OCI-LY3 (cell line): Measurements from ENCODE around the gene GGPS1.

Source experiments
- H2AFZ ChIP-seq: fragments of 200-600, 300-600 bp; shearing (Covaris generic); 2 replicates; pipeline ENCODE4 v1.6.0; 2014; ENCODE audit warnings: antibody characterized with exemption, low read depth, low read length
- H3K27ac ChIP-seq: fragments of 200-600, 300-600 bp; sonication (generic); 2 replicates; pipeline ENCODE4 v1.5.1; 2014; ENCODE audit warnings: mild to moderate bottlenecking, low read length, moderate library complexity, mixed read lengths
- H3K27me3 ChIP-seq: fragments of 200-600, 300-600 bp; sonication (generic); 2 replicates; pipeline ENCODE4 v1.6.1; 2014; ENCODE audit warnings: low read depth, low read length, mixed read lengths
- H3K36me3 ChIP-seq: fragments of 200-600, 300-600 bp; sonication (generic); replicated peaks from 2 replicates; pipeline ENCODE3; 2014; ENCODE audit warnings: low read depth, low read length, mixed read lengths
- H3K4me1 ChIP-seq: fragments of 300-600, 200-600 bp; sonication (generic); 2 replicates; pipeline ENCODE4 v1.6.1; 2014; ENCODE audit warnings: low read length, mixed read lengths
- H3K4me2 ChIP-seq: fragments of 200-600, 300-600 bp; sonication (generic); 2 replicates; pipeline ENCODE4 v1.6.1; 2014; ENCODE audit warnings: low read length, mixed read lengths
- H3K4me3 ChIP-seq: fragments of 300-600, 200-600 bp; sonication (generic); 2 replicates; pipeline ENCODE4 v1.5.1; 2014; ENCODE audit warnings: antibody characterized with exemption, mild to moderate bottlenecking, low read length, moderate library complexity
- H3K79me2 ChIP-seq: fragments of 300-600, 200-600 bp; shearing (Covaris generic); 2 replicates; pipeline ENCODE4 v1.6.1; 2014; ENCODE audit warnings: mild to moderate bottlenecking, low read length, mixed read lengths
- H3K9ac ChIP-seq: fragments of 300-600, 200-600 bp; shearing (Covaris generic); 2 replicates; pipeline ENCODE4 v1.6.0; 2014; ENCODE audit warnings: mild to moderate bottlenecking, low read length, moderate library complexity
- H3K9me3 ChIP-seq: fragments of 200-600, 300-600 bp; shearing (Covaris generic); 2 replicates; pipeline ENCODE4 v1.6.1; 2014; ENCODE audit warnings: low read length, mixed read lengths; ENCODE audit not compliant: insufficient read depth
- H4K20me1 ChIP-seq: fragments of 200-600, 300-600 bp; sonication (generic); 2 replicates; pipeline ENCODE4 v1.6.1; 2016; ENCODE audit warnings: low read length, mixed read lengths; ENCODE audit not compliant: insufficient read depth
- CTCF ChIP-seq: fragments of 200-600, 300-600 bp; sonication (generic); IDR thresholded peaks from 2 replicates; pipeline ENCODE4 v1.5.1; 2014; ENCODE audit warnings: antibody characterized with exemption, low read length, low read depth
- EZH2phosphoT487 ChIP-seq: fragments of 200-600 bp; shearing (Covaris generic); IDR thresholded peaks from 2 replicates; pipeline ENCODE4 v1.6.1; 2018; ENCODE audit warnings: antibody characterized with exemption, mixed run types, low read depth

The GGPS1 gene

GRCh38 chr1:235315173-235315572 is 13.2 kb upstream of the GGPS1 start:
- Histone ChIP-seq H3K36me3 (peaks cover 33% of the 10 kb centered on the region), H2AFZ (no peak overlapping the region), H4K20me1 (peaks cover 82% of the 10 kb centered on the region), H3K9ac (no peak overlapping the region), H3K4me2 (no peak overlapping the region), H3K9me3 (no peaks in the 10 kb centered on the region), H3K27ac (no peak overlapping the region), H3K27me3 (no peaks in the 10 kb centered on the region), H3K79me2 (peaks cover 98% of the 10 kb centered on the region), H3K4me1 (peaks cover 9% of the 10 kb centered on the region), H3K4me3 (no peak overlapping the region)
- TF ChIP-seq EZH2phosphoT487 (no peak), CTCF (no peak)

GRCh38 chr1:235315735-235316134 is 12.6 kb upstream of the GGPS1 start:
- Histone ChIP-seq H3K27ac (no peak overlapping the region), H3K36me3 (peaks cover 33% of the 10 kb centered on the region), H3K27me3 (no peaks in the 10 kb centered on the region), H3K4me1 (peaks cover 9% of the 10 kb centered on the region), H3K4me3 (no peak overlapping the region), H3K4me2 (no peak overlapping the region), H3K9me3 (no peaks in the 10 kb centered on the region), H3K79me2 (peaks cover 98% of the 10 kb centered on the region), H2AFZ (no peak overlapping the region), H3K9ac (no peak overlapping the region), H4K20me1 (peaks cover 82% of the 10 kb centered on the region)
- TF ChIP-seq CTCF: no peak
- TF ChIP-seq EZH2phosphoT487: no peak

- TF ChIP-seq CTCF (no peak), EZH2phosphoT487 (no peak)
- peaks cover 30% of the 10 kb centered on the region for H3K36me3 ChIP-seq
- peaks cover 87% of the 10 kb centered on the region for H4K20me1 ChIP-seq
- peaks cover 9% of the 10 kb centered on the region for H3K4me1 ChIP-seq
- H3K27ac ChIP-seq: 0 out of 2 replicates have a peak overlapping the region, but pooled peaks have one; percentile 6
- no peak overlapping the region for H2AFZ ChIP-seq
- peaks cover 98% of the 10 kb centered on the region for H3K79me2 ChIP-seq
- 0 out of 2 replicates have a peak overlapping the region, but pooled peaks have one; percentile 7 for H3K4me2 ChIP-seq
- H3K4me3 ChIP-seq: no peak overlapping the region
- no peaks in the 10 kb centered on the region for H3K9me3 ChIP-seq
- no peaks in the 10 kb centered on the region for H3K27me3 ChIP-seq
- no peak overlapping the region for H3K9ac ChIP-seq
These were observed 11.2 kb upstream of the GGPS1 start for GRCh38 chr1:235317168-235317567.

GRCh38 chr1:235319255-235319654 is 9.1 kb upstream of the GGPS1 start:
- peaks cover 33% of the 10 kb centered on the region for H3K36me3 ChIP-seq
- H3K4me2 ChIP-seq: no peak overlapping the region
- H4K20me1 ChIP-seq: peaks cover 87% of the 10 kb centered on the region

More at GRCh38 chr1:235319255-235319654, 9.1 kb upstream of the GGPS1 start:
- Histone ChIP-seq H3K4me3 (no peak overlapping the region), H2AFZ (no peak overlapping the region), H3K27ac (no peak overlapping the region), H3K9me3 (no peaks in the 10 kb centered on the region), H3K79me2 (peaks cover 98% of the 10 kb centered on the region), H3K27me3 (no peaks in the 10 kb centered on the region), H3K4me1 (peaks cover 12% of the 10 kb centered on the region), H3K9ac (no peak overlapping the region)
- TF ChIP-seq EZH2phosphoT487: no peak
- no peak for TF ChIP-seq CTCF
